Coronary artery (tissue), 2 donors: Measurements from ENCODE around the gene TFDP2.
"Not testable (repeated sequence)": the region's sequence is repeated elsewhere in the genome, so short reads cannot be mapped to it uniquely, and the experiment has no call there.

Experiments
- DNase-seq: peaks from one replicate; pipeline ENCODE4 v3.0.0-alpha.2; 2017; ENCODE audit warnings: low spot score
- H3K27ac ChIP-seq, 2 donors: fragments of 200-600 bp; sonication (generic); one replicate each; pipeline ENCODE4 v1.5.1; 2016 to 2019
- H3K4me3 ChIP-seq: fragments of 200-600 bp; sonication (generic); 2 replicates; pipeline ENCODE4 v1.5.1; 2016; ENCODE audit warnings: mild to moderate bottlenecking, moderate library complexity
- CTCF ChIP-seq: fragments of 200-600 bp; sonication (generic); IDR thresholded peaks from one replicate; pipeline ENCODE4 v1.5.1; 2019; ENCODE audit warnings: antibody characterized with exemption

Gene TFDP2

GRCh38 chr3:142087676-142088075 lies 61.7 kb downstream of the TFDP2 start:
- TF ChIP-seq CTCF: no peak
- no peak overlapping the region for H3K27ac ChIP-seq
- H3K4me3 ChIP-seq: no peak overlapping the region
- DNase-seq: no peak

DNA sequence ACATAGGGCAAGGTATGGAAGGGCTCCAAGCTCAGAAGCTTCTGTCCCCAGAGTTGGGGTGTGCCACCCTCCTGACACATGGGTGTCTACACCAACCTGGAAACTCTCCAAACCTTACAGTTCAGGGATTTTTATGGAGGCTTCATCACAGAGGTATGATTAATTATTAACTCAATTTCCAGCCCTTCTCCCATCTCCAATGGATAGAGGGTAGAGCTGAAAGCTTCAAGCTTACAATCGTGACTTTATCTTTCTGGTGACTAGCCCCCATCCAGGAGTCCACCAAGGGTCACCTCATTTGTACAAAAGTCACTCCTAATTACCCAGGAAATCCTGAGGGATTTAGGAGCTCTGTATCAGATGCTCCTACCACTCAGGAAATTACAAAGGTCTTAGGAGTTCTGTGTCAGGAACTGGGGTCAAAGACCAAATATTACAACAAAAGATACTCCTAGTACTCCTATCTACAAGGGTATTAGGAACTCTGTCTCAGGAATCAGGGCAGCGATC lies 62.7 kb downstream of the TFDP2 start:
- no peak overlapping the region for H3K27ac ChIP-seq
- no peak overlapping the region for H3K4me3 ChIP-seq
- no peak for TF ChIP-seq CTCF
- no peak for DNase-seq

- Histone ChIP-seq H3K4me3 (no peak overlapping the region), H3K27ac (no peak overlapping the region)
- no peak for DNase-seq
- no peak for TF ChIP-seq CTCF
Observed at GRCh38 chr3:142081178-142081577, 68.2 kb downstream of the TFDP2 start.

GRCh38 chr3:142077859-142078500 lies 71.4 kb downstream of the TFDP2 start:
- Histone ChIP-seq H3K27ac (no peak overlapping the region), H3K4me3 (no peak overlapping the region)
- no peak for DNase-seq
- no peak for TF ChIP-seq CTCF

DNA sequence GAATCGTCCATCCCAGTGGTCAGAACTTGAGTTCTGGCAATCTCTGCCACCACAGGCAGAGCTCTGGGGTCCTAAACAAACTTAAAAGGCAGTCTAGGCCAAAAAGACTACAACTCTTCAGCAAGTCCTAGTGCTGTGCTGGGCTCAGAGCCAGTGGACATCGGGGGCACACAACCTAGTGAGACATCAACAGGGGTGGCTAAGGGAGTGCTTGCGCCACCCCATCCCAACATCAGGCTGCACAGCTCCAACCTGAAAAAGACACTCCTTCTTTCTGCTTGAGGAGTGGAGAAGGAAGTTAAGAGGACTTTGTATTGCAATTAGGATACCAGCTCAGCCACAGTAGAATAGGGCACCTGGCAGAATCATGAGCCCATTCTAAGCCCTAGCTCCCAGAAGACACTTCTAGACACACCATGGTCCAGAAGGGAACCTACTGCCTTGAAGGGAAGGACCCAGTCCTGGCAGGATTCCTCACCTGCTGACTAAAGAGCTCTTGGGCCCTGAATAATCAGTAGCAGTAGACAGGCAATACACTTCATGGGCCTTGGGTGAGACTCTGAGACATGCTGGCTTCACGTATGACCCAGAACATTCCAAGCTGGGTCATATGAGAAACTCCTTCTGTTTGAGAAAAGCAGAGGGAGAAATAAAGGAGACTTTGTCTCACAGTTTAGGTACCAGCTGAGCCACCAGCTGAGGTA lies 72.0 kb downstream of the TFDP2 start:
- DNase-seq: no peak
- no peak overlapping the region for H3K27ac ChIP-seq

DNA sequence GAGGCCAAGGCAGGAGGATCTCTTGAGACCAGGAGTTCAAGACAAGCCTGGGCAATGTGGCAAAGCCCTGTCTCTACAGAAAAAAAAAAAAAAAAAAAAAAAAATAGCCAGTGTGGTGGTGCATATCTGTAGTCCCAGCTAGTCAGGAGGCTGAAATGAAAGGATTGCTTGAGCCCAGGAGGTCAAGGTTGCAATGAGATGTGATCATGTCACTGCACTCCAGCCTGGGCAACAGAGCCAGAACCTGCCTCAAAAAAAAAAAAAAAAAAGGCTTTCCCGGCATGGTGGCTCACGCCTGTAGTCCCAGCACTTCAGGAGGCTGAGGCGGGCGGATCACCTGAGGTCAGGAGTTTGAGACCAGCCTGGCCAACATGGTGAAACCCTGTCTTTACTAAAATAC lies 73.7 kb downstream of the TFDP2 start:
- not testable (repeated sequence) for H3K4me3 ChIP-seq, DNase-seq, H3K27ac ChIP-seq

More for the DNA sequence above, 72.0 kb downstream of the TFDP2 start:
- no peak for TF ChIP-seq CTCF
- H3K4me3 ChIP-seq: no peak overlapping the region

DNA sequence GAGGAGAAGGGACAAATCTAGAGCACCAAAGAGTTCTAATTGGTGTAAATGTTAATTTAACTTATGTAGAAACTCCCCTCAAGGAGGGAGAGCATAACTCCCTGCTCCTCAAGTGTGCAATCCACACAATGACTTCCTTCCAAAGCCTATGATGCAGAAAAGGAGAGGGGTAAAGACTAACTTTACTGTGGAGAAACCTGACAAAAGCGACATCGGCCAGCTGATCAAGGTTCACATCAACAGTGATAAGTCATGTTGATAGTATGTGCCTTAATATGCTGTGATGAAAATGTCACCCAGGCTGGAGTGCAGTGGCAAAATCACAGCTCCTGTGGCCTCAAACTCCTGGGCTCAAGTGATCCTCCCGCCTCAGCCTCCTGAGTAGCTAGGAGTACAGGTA lies 76.5 kb downstream of the TFDP2 start:
- no peak for TF ChIP-seq CTCF
- no peak overlapping the region for H3K27ac ChIP-seq
- no peak for DNase-seq

More for the DNA sequence above, 76.5 kb downstream of the TFDP2 start:
- no peak overlapping the region for H3K4me3 ChIP-seq
